ENCODE measurements around the gene PSMA5.

GRCh38 chr1:109368464-109368863 lies 57.8 kb downstream of the PSMA5 start:
- no peak for TF ChIP-seq POLR2A (IDR thresholded peaks at IDR 0.05)
- no peak for TF ChIP-seq CTCF (IDR thresholded peaks at IDR 0.05)
